HG03139 (cell line): Measurements from ENCODE around the gene PDE2A.

Source experiments
- ATAC-seq: cut with Tn5 transposase; IDR thresholded peaks from one replicate; pipeline ENCODE4 v1.9.1; 2021; ENCODE audit not compliant: unreplicated experiment

Gene PDE2A

DNA sequence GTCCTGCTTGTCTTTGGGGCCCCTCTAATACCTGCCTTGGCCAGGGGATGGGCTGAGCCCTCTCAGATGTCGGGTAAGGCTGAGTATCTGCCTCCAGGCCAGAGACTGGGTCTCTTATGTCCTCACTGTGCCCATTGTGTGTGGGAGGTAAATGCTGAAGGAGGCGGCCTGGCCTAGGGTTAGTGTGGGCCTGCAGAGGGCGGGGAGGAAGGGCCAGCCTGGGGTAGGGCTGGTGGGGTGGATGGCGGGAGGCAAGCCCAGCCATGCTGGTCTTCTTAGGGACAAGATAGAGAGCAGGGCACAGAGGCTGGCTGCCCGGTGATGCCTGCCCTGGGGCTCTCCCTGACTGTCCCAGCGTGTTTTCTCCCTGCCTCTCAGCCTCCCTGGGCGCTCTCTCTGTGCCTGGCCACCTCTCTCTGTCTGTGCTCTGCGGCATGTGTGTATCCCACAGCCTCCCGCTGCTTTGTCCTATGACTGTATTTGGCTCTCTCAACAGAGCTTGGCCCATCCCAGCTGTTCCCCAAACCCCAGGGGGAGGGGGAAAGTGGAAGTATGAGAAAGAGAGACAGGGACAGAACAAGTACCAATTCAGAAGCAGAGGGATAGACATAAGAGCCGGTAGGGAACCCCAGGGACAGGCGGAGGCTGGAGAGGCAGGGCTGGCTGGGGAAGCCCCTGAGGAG, 57.0 kb downstream of the PDE2A start:
- no peak for ATAC-seq

- ATAC-seq, result no peak
Measured at GRCh38 chr11:72616655-72617054, 57.6 kb downstream of the PDE2A start.

DNA sequence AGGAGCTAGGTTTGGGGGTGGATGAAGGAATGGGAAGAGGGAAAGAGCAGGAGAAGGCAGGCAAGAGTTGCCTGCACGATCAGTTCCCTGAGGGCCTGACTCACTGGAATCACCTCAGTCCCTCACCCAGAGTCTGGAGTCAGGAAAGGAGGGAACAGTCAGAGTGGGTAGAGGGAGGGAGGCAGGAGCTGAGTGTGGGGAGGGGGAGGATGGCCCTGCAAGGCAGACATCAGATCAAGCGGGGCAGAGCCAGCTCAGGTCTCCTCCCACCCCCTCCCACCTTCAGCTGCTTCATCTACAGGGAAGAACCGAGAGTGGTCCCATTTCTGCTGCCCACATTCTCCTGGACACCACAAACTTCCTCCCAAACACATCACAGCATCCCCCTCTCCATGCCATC, 58.9 kb downstream of the PDE2A start:
- no peak for ATAC-seq

- ATAC-seq, result no peak
Measured at GRCh38 chr11:72614381-72614780, 59.8 kb downstream of the PDE2A start.

- ATAC-seq, result no peak
Measured at GRCh38 chr11:72613977-72614376, 60.2 kb downstream of the PDE2A start.

DNA sequence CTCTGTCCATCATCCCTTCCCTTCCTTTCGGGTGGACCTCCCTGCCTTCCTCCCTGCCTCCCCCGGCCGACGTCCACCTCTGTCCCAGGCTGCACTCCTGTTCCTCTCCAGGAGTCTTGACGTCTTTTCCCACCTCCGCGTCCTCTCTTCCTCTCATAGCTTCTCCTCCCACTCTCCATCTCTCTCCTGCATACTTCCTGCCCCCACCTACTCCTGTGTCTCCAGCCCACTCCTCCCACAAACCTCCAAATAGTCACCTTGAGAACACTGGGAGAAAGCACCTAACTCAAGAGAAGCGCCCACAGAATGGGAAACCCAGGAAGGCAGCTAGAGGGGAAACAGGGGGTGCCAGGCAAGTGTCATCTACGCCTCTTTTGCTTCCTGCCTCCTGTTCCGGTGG, 60.8 kb downstream of the PDE2A start:
- ATAC-seq, result no peak

DNA sequence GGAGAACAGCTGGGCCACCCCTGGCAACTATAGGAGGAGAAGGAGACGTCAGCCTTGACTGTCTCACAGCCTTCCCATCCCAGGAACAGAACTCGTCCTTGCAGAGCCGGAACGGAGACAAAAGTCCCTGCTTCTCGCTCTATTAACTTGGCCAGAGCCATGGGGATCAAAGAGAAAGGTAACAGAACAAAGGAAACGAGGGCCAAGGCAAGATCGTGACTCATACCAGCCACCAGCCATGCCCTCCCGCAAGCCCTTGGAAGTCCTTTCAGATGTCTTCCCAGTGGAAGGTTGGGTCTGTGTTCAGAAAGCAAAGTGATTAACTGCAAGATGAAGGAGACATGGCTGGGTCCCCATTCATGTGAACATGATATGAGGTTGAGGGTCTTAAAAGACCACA, 64.7 kb downstream of the PDE2A start:
- ATAC-seq, result no peak

- no peak for ATAC-seq
Measured at GRCh38 chr11:72609045-72609444, 65.2 kb downstream of the PDE2A start.

DNA sequence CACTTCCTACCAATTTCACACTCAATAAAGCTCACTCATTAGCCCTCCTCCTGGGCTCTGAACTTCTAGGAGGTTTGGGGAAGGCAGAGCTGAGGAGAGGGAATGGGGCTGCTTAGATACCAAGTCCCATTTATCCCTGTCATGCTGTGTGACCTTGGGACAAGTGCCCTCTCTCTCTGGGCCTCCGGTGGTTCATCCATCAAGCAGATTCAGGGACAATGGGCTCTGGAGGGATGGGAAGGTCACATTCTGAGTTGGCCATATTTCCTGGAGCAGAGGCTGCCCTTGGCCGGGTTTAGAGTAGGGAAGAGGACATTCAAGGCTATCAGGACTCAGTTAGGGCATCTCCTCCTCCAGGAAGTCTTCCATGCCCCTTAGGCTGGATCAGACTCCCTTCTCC, 66.7 kb downstream of the PDE2A start:
- no peak for ATAC-seq

GRCh38 chr11:72606748-72607468, 67.3 kb downstream of the PDE2A start:
- no peak for ATAC-seq

DNA sequence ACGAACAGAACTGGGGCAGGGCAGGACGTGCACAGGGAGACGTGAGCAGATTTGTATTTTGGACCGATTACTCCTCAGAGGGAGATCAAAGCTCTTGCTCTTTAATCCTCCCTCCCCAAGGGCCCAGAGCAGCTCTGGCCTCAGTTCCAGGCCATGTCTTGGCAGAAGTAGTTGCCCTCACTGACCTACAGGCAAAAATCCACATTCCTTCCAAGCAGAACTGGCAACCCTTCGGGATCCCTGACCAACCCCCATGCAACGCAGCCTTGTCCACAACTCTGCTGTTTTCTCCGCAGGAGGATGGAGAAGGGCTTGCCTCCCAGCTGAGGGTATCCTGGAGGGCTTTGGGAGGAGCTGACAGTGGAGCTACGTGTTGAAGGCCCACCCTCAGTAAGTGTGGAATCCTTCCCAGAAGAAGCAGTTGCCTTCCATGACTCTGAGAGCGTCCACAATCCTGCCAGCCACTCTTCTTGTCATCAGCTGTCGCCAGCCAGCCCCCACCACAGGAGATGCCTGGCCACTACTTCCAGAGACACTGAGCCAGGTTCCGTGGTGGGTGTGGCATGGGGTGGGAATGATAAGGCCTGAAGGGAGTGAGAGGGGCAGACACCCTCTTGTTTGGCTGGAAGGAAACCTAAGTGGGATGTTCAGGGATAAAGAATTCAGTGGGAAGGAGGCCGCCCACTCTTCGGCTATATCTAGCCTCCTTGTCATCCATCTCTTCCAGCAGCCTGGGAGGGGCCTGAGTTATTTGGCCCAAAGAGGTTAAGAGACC, 68.1 kb downstream of the PDE2A start:
- no peak for ATAC-seq

- ATAC-seq, result no peak
Measured at GRCh38 chr11:72604256-72604655, 70.0 kb downstream of the PDE2A start.

DNA sequence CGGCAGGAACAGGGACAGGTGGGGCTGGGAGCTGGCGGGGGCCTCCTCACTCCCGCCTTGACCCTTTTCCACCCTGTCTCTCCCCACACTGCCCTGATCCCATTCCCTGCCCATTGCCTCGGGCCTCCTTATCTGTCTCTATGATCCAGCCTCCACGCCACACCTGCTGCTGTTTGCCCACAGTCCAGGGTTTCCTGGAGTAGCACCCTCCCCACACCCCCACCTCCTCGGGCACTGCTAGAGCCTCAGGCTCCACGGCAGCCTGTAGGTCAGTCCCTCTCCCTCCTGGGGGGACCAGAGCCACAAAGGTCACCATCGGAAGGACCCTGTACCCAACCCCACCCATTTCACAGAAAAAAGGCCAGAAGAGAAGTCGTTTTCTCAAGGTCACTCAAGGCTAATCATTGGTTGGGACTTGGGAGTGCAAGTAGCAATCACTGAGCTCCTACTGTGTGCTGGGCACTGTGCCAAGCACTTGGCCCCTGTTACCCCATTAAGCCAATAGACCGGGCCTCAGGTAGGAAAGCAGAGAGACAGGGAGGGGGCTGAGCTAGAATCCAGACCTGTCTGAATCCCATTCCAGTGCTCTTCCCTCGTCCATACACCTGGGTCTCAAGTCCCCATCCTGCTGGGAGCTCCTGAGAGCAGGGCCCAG, 71.8 kb downstream of the PDE2A start:
- ATAC-seq, result no peak

- no peak for ATAC-seq
Measured at GRCh38 chr11:72600557-72600956, 73.7 kb downstream of the PDE2A start.

- ATAC-seq, result no peak
Measured at GRCh38 chr11:72599325-72600117, 74.7 kb downstream of the PDE2A start.

DNA sequence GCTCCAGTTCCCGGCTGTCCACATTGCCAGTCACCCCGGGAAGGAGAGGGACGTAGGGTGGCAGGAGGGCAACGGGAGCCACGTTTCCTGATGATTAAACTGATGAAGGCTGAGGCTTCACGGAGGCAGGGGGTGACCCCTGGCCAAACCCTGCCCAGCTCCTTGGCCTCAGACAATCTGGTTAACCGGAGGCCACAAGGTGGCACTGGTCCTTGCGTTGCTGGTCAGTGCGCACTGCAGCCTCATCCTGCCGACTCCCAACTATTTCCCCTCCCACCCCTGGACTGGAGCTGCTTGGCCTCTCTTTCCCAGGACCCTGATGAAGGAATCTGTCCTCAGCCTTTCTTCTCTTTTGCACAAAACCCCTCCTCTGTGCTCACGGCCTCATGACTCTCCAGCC, 75.3 kb downstream of the PDE2A start:
- no peak for ATAC-seq

- no peak for ATAC-seq
Measured at GRCh38 chr11:72598466-72598865, 75.8 kb downstream of the PDE2A start.

DNA sequence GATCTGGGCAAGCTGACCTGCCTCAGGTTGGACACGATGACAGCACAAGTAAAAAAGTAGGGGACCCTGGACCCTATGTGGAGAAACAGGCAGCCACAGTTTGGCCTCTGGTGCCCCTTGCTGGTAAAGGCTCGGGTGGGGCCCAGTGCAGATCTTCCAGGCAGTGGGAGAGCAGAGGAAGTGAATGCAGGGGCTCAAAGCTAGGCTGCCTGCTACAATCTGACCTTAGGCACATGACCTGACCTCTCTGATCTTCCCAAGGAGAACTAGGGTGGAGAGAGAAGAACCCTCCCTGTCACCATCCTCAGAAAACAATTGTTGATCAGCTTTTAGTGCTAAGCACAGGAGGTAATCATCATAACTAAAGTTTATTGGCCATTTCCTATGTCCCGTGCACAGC, 76.5 kb downstream of the PDE2A start:
- no peak for ATAC-seq

DNA sequence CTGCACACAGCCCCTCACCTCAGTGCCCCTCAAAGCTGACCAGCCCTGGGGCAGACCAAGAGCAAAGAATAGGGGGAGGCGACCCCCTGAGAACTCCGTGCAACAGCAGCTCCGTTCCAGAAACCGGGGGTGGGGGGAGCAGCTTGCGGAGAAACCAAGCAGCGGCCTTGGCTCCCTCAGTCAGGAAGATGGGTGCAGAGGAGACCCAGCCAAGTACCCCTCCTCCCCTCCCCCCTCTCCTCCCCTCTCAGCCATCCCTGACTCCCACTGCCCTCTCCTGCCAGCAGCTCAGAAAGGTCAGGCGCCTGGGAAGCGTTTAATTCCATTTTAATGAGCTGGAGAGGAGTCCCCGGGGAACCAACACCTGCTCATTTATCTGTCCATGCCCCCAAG, 78.9 kb downstream of the PDE2A start:
- no peak for ATAC-seq

- ATAC-seq, result no peak
Measured at GRCh38 chr11:72594493-72595291, 79.5 kb downstream of the PDE2A start.
